Effector memory CD8-positive, alpha-beta T cell (primary cell): ENCODE results near the gene SLC6A9.
A peak's percentile ranks its signal among the peaks of the same experiment; 100 is the strongest.

Experiments used
- ATAC-seq: fragments of 150-1000 bp; cut with Tn5 transposase; replicated peaks from 2 replicates; pipeline ENCODE4 v1.10.0; 2021; ENCODE audit warnings: mild to moderate bottlenecking, moderate library complexity
- DNase-seq, 3 experiments: peaks; one replicate each; pipeline ENCODE4 v3.0.0; 2021
- H3K27ac Mint-ChIP-seq, 2 donors: one replicate each; pipeline ENCODE4 v1.8.0; 2022; ENCODE audit warnings: mild to moderate bottlenecking in 2 of 2, mixed read lengths in 2 of 2, moderate library complexity in 2 of 2
- H3K27me3 Mint-ChIP-seq, 2 donors: one replicate each; pipeline ENCODE4 v1.8.0; 2022; ENCODE audit warnings: mixed read lengths in 2 of 2
- H3K36me3 Mint-ChIP-seq: one replicate; pipeline ENCODE4 v1.8.0; 2022; ENCODE audit warnings: mild to moderate bottlenecking, moderate library complexity, mixed read lengths; ENCODE audit not compliant: insufficient read depth
- H3K4me1 Mint-ChIP-seq, 2 donors: one replicate each; pipeline ENCODE4 v1.8.0; 2022; ENCODE audit warnings: low read depth in 2 of 2, mixed read lengths in 2 of 2
- H3K4me3 Mint-ChIP-seq, 2 donors: one replicate each; pipeline ENCODE4 v1.8.0; 2022; ENCODE audit warnings: mild to moderate bottlenecking in 2 of 2, mixed read lengths in 2 of 2, moderate library complexity in 2 of 2
- H3K9me3 Mint-ChIP-seq, 2 donors: one replicate each; pipeline ENCODE4 v1.8.0; 2022; ENCODE audit warnings: mixed read lengths in 2 of 2

Gene SLC6A9

GRCh38 chr1:43951021-43951985, 80.0 kb downstream of the SLC6A9 start:
- ATAC-seq (no peak), DNase-seq (no peak)
- Mint-ChIP-seq H3K27me3 (no peaks in the 10 kb centered on the region), H3K36me3 (peaks cover 3% of the 10 kb centered on the region), H3K9me3 (no peaks in the 10 kb centered on the region), H3K27ac (no peak overlapping the region), H3K4me1 (peaks cover 26 to 49% of the 10 kb centered on the region in 2 donors), H3K4me3 (no peak overlapping the region)

GRCh38 chr1:43949678-43950077, 81.6 kb downstream of the SLC6A9 start:
- no peaks in the 10 kb centered on the region for H3K27me3 Mint-ChIP-seq
- peaks cover 32 to 58% of the 10 kb centered on the region in 2 donors for H3K4me1 Mint-ChIP-seq
- peaks cover 3% of the 10 kb centered on the region for H3K36me3 Mint-ChIP-seq
- H3K27ac Mint-ChIP-seq = no peak overlapping the region
- DNase-seq = no peak
- H3K4me3 Mint-ChIP-seq = no peak overlapping the region
- ATAC-seq = no peak
- no peaks in the 10 kb centered on the region for H3K9me3 Mint-ChIP-seq

- Mint-ChIP-seq H3K4me3 (peak overlapping the region; percentile 94 to 96), H3K9me3 (no peaks in the 10 kb centered on the region), H3K4me1 (peaks cover 34 to 60% of the 10 kb centered on the region in 2 donors), H3K27ac (peak overlapping the region; percentile 94 to 98), H3K27me3 (no peaks in the 10 kb centered on the region), H3K36me3 (peaks cover 3% of the 10 kb centered on the region)
- DNase-seq (no peak), ATAC-seq (no peak)
Measured at GRCh38 chr1:43947874-43948437, 83.3 kb downstream of the SLC6A9 start.

- Mint-ChIP-seq H3K36me3 (peaks cover 3% of the 10 kb centered on the region), H3K4me3 (peak overlapping the region; percentile 94 to 96), H3K27ac (peak overlapping the region; percentile 94 to 98), H3K9me3 (no peaks in the 10 kb centered on the region), H3K4me1 (peaks cover 34 to 66% of the 10 kb centered on the region in 2 donors), H3K27me3 (no peaks in the 10 kb centered on the region)
- DNase-seq (peak in 1 of 3 experiments; percentile 11), ATAC-seq (no peak)
Measured at GRCh38 chr1:43947061-43947873, 84.0 kb downstream of the SLC6A9 start.
